DND-41 (cell line): Measurements from ENCODE around the gene SPINT2.

Source experiments
- CTCF ChIP-seq: IDR thresholded peaks from 2 replicates; pipeline ENCODE4 v1.5.1; 2012; ENCODE audit warnings: borderline replicate concordance, low read length, moderate library complexity, mild to moderate bottlenecking; ENCODE audit not compliant: poor library complexity, severe bottlenecking; ENCODE audit errors: extremely low read depth
- EZH2 ChIP-seq: IDR thresholded peaks from 3 replicates; pipeline ENCODE4 v1.6.1; 2012; ENCODE audit warnings: borderline replicate concordance, low read depth, mild to moderate bottlenecking, moderate library complexity, low read length, inconsistent platforms; ENCODE audit not compliant: severe bottlenecking

DNA sequence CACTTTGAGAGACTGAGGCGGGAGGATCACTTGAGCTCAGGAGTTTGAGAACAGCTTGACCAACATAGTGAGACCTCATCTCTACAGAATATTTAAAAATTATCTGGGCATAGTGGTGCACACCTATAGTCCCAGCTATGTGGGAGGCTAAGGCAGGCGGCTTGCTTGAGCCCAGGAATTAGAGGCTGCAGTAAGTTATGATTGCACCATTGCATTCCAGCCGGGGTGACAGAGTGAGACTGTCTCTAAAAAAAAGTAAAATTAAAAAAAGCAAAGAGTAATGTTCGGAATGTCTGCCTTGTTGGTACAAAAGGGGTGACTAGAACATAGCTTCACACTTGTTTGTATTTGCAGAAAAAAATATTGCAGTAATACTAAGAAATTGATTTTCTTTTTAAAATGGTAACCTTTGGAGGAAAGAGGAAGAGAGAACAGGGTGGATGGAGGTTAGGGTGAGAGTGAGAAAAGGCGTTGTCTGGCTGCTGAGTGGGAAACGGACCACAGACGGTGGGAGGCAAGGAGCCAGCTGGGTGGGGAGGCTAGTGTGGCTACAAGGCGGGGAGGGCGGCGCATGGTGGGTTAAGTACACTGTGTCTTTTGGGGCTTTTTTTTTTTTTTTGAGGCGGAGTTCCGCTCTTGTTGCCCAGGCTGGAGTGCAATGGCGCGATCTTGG is 18.4 kb upstream of the SPINT2 start:
- TF ChIP-seq CTCF (no peak), EZH2 (no peak)
